Measurements from ENCODE around the gene PTGIR.

The PTGIR gene

GRCh38 chr19:46637224-46637623 lies 12.3 kb upstream of the PTGIR start:
- DNase-seq: no peak

- DNase-seq: no peak
Observed at GRCh38 chr19:46635920-46636761, 11.3 kb upstream of the PTGIR start, which contains the start of gene GNG8. Gene GNG8 (minus strand): TSS chr19:46636202. CDS start chr19:46634682, 1,520 bp downstream.

GRCh38 chr19:46634656-46635218 lies 9.8 kb upstream of the PTGIR start:
- DNase-seq: no peak

- DNase-seq: peak; percentile 63
Observed at GRCh38 chr19:46634045-46634655, 9.3 kb upstream of the PTGIR start.

GRCh38 chr19:46633130-46633529 lies 8.2 kb upstream of the PTGIR start:
- no peak for DNase-seq

GRCh38 chr19:46631481-46631880 lies 6.6 kb upstream of the PTGIR start:
- DNase-seq: peak; percentile 84

- DNase-seq: no peak
Observed at GRCh38 chr19:46630586-46631205, 5.8 kb upstream of the PTGIR start.

- DNase-seq: peak; percentile 74
Observed at GRCh38 chr19:46629546-46630025, 4.7 kb upstream of the PTGIR start.

GRCh38 chr19:46628970-46629369 lies 4.1 kb upstream of the PTGIR start:
- DNase-seq: peak; percentile 1

GRCh38 chr19:46626446-46626845 lies 1.6 kb upstream of the PTGIR start:
- no peak for DNase-seq

- DNase-seq: no peak
Observed at GRCh38 chr19:46625731-46626130, 842 bp upstream of the PTGIR start.

- peak; percentile 0 for DNase-seq
Observed at GRCh38 chr19:46623915-46624502, 880 bp downstream of the PTGIR start.

- DNase-seq: peak; percentile 1
Observed at GRCh38 chr19:46622118-46622446, 2.8 kb downstream of the PTGIR start.

GRCh38 chr19:46621191-46622117 lies 3.4 kb downstream of the PTGIR start:
- no peak for DNase-seq

- no peak for DNase-seq
Observed at GRCh38 chr19:46620716-46621115, 4.2 kb downstream of the PTGIR start.

GRCh38 chr19:46620267-46620666 lies 4.6 kb downstream of the PTGIR start:
- DNase-seq: no peak

GRCh38 chr19:46618670-46619231 lies 6.1 kb downstream of the PTGIR start:
- DNase-seq: no peak

- DNase-seq: no peak
Observed at GRCh38 chr19:46617601-46618000, 7.3 kb downstream of the PTGIR start.

- DNase-seq: peak; percentile 58
Observed at GRCh38 chr19:46616631-46617322, 8.1 kb downstream of the PTGIR start.

GRCh38 chr19:46615966-46616365 lies 8.9 kb downstream of the PTGIR start:
- DNase-seq: no peak
